ENCODE results near the gene STARD5. TPM values are rescaled to one million over a fixed set of nuclear protein-coding genes. Genes with fewer than 3 reads are reported as not detected.

The STARD5 gene
- total RNA-seq, 1 experiment from 2014 or later = 1.0 TPM

- TF ChIP-seq CTCF (IDR thresholded peaks at IDR 0.05; ENCODE audit: insufficient read depth in 1 of 2, low read depth in 1 of 2, low read length in 1 of 2, severe bottlenecking in 1 of 2, unreplicated experiment in 1 of 2) = no peak
- no TSS peak for BruUV-seq (replicated peaks)
- ChIA-PET POLR2A (no interaction called here), CTCF (interaction anchor here (0.6 kb wide), 1 partner anchor 703 kb away, joined by 3 read pairs; no protein-coding TSS in a partner anchor)
- no peaks in the 10 kb centered on the region for H3K9me3 ChIP-seq
- Mint-ChIP-seq H3K27me3 (ENCODE audit: insufficient read depth, unreplicated experiment) (peaks cover 2% of the 10 kb centered on the region), H3K4me1 (ENCODE audit: low read depth, unreplicated experiment) (no peaks in the 10 kb centered on the region), H3K27ac (ENCODE audit: unreplicated experiment) (no peak overlapping the region), H3K9me3 (ENCODE audit: unreplicated experiment) (no peaks in the 10 kb centered on the region), H3K4me3 (ENCODE audit: unreplicated experiment) (no peak overlapping the region), H3K36me3 (ENCODE audit: insufficient read depth, unreplicated experiment) (no peaks in the 10 kb centered on the region)
- no peaks in the 10 kb centered on the region for H3K36me3 ChIP-seq (ENCODE audit: control insufficient read depth, insufficient read depth, low read length)
- no peak overlapping the region for H3K4me3 ChIP-seq (ENCODE audit: low read depth, low read length)
- intact Hi-C loops (cut with micrococcal nuclease; ENCODE audit: unreplicated experiment) = no loop called here
- DNase-seq = no peak
- no peaks in the 10 kb centered on the region for H3K4me1 ChIP-seq
- no peaks in the 10 kb centered on the region; the same call in 1 of the 2 replicates for H3K27me3 ChIP-seq (replicated peaks; ENCODE audit: control insufficient read depth, insufficient read depth, low read length)
Observed at GRCh38 chr15:81343371-81343770, 19.4 kb upstream of the STARD5 start.

GRCh38 chr15:81341351-81341750 is 17.4 kb upstream of the STARD5 start:
- H3K4me3 ChIP-seq (ENCODE audit: low read depth, low read length) = no peak overlapping the region
- TF ChIP-seq CTCF (IDR thresholded peaks at IDR 0.05; ENCODE audit: insufficient read depth in 1 of 2, low read depth in 1 of 2, low read length in 1 of 2, severe bottlenecking in 1 of 2, unreplicated experiment in 1 of 2) = no peak
- no TSS peak for BruUV-seq (replicated peaks)
- intact Hi-C loops (cut with micrococcal nuclease; ENCODE audit: unreplicated experiment) = no loop called here
- Mint-ChIP-seq H3K27me3 (ENCODE audit: insufficient read depth, unreplicated experiment) (peaks cover 2% of the 10 kb centered on the region), H3K4me3 (ENCODE audit: unreplicated experiment) (no peak overlapping the region), H3K9me3 (ENCODE audit: unreplicated experiment) (no peaks in the 10 kb centered on the region), H3K27ac (ENCODE audit: unreplicated experiment) (no peak overlapping the region), H3K36me3 (ENCODE audit: insufficient read depth, unreplicated experiment) (no peaks in the 10 kb centered on the region), H3K4me1 (ENCODE audit: low read depth, unreplicated experiment) (no peaks in the 10 kb centered on the region)
- H3K9me3 ChIP-seq = no peaks in the 10 kb centered on the region
- no peak for DNase-seq
- H3K4me1 ChIP-seq = no peaks in the 10 kb centered on the region
- H3K36me3 ChIP-seq (ENCODE audit: control insufficient read depth, insufficient read depth, low read length) = no peaks in the 10 kb centered on the region
- H3K27me3 ChIP-seq (replicated peaks; ENCODE audit: control insufficient read depth, insufficient read depth, low read length) = no peaks in the 10 kb centered on the region; the same call in 1 of the 2 replicates
- POLR2A ChIA-PET = no interaction called here
- CTCF ChIA-PET = no interaction called here

- intact Hi-C loops (cut with micrococcal nuclease; ENCODE audit: unreplicated experiment) = no loop called here
- Histone ChIP-seq H3K4me3 (ENCODE audit: low read depth, low read length) (no peak overlapping the region), H3K4me1 (peaks cover 6% of the 10 kb centered on the region), H3K27me3 (replicated peaks; ENCODE audit: control insufficient read depth, insufficient read depth, low read length) (no peaks in the 10 kb centered on the region; the same call in 1 of the 2 replicates), H3K9me3 (no peaks in the 10 kb centered on the region), H3K36me3 (ENCODE audit: control insufficient read depth, insufficient read depth, low read length) (no peaks in the 10 kb centered on the region)
- TF ChIP-seq CTCF (IDR thresholded peaks at IDR 0.05; ENCODE audit: insufficient read depth in 1 of 2, low read depth in 1 of 2, low read length in 1 of 2, severe bottlenecking in 1 of 2, unreplicated experiment in 1 of 2) = no peak
- H3K4me1 Mint-ChIP-seq (ENCODE audit: low read depth, unreplicated experiment) = no peaks in the 10 kb centered on the region
- BruUV-seq (replicated peaks) = no TSS peak
- CTCF ChIA-PET = no interaction called here
- no peak overlapping the region for H3K27ac Mint-ChIP-seq (ENCODE audit: unreplicated experiment)
- peaks cover 2% of the 10 kb centered on the region for H3K27me3 Mint-ChIP-seq (ENCODE audit: insufficient read depth, unreplicated experiment)
- no peak for DNase-seq
- no peaks in the 10 kb centered on the region for H3K36me3 Mint-ChIP-seq (ENCODE audit: insufficient read depth, unreplicated experiment)
- no peak overlapping the region for H3K4me3 Mint-ChIP-seq (ENCODE audit: unreplicated experiment)
- no peaks in the 10 kb centered on the region for H3K9me3 Mint-ChIP-seq (ENCODE audit: unreplicated experiment)
- POLR2A ChIA-PET = no interaction called here
Observed at GRCh38 chr15:81339851-81340250, 15.9 kb upstream of the STARD5 start.

All from Caco-2 (cell line).